ENCODE measurements around the gene TMEM141. TPM values are rescaled to one million over a fixed set of nuclear protein-coding genes. Genes with fewer than 3 reads are reported as not detected.

The TMEM141 gene
- total and polyA plus RNA-seq, 2 of the 8 experiments (the other 6 are each of a cell fraction or from before 2014, with no cell fraction given): 51.1 to 137 TPM

DNA sequence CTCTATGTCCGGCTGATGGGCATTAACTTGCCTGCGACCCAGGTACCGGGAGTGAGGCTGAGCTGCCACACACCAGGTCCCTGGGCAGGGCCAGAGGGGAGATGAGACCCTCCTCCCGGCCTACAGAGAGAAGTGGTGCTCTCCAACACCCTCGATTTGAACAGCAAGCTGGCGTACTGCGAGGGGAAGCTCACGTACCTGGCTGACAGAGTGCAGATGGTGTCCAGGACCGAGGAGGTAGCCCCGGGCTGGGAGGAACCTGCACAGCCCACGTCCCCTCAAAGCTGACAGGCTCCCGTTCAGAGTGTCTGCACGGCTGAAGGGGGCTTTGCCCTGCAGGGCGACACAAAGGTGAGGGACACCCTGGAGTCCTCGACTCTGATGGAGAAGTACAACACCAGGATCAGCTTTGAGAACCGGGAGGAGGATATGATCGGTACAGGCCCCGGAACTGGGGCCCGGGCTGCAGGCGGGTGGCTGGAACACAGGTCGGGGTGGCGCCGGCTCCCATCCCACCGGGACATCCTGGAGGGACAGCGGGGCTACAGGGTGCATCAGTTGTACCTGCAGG, 15.6 kb downstream of the TMEM141 start (continued):
- TF ChIP-seq EZH2 (IDR thresholded peaks at IDR 0.05; ENCODE audit: low read depth, low read length, severe bottlenecking): no peak
- TF ChIP-seq SIN3A (conservative IDR thresholded peaks at IDR 0.05 in 1 of 2, IDR thresholded peaks at IDR 0.05 in 1 of 2; ENCODE audit: low read depth in 1 of 2, low read length in 2 of 2): no peak

All from H1 (cell line).